Neutrophil (primary cell): ENCODE data around the gene ITPK1.

ENCODE experiments used
- H3K27ac ChIP-seq: fragments of 200-600 bp; sonication (generic); 2 replicates; pipeline ENCODE4 v1.5.1; 2016; ENCODE audit warnings: mild to moderate bottlenecking, moderate library complexity
- H3K27me3 ChIP-seq: fragments of 200-600 bp; sonication (generic); 2 replicates; pipeline ENCODE4 v1.6.0; 2016; ENCODE audit warnings: mild to moderate bottlenecking
- H3K36me3 ChIP-seq: fragments of 200-600 bp; sonication (generic); 2 replicates; pipeline ENCODE4 v1.5.1; 2017
- H3K4me1 ChIP-seq, 2 experiments: fragments of 200-600 bp in 1 of 2; sonication (generic) in 1 of 2; 1 replicate in 1 of 2; 2 replicates in 1 of 2; pipeline versions ENCODE4 v1.5.1 to v1.6.1; 2013 to 2016; ENCODE audit warnings: low read depth in 1 of 2, low read length in 1 of 2, mild to moderate bottlenecking in 1 of 2, moderate library complexity in 1 of 2; ENCODE audit not compliant: control insufficient read depth in 1 of 2, insufficient read depth in 1 of 2
- H3K4me3 ChIP-seq, 2 experiments: fragments of 200-600 bp in 1 of 2; sonication (generic) in 1 of 2; 1 replicate in 1 of 2; 2 replicates in 1 of 2; pipeline ENCODE4 v1.5.1; 2013 to 2016; ENCODE audit warnings: low read depth in 1 of 2, low read length in 1 of 2, mild to moderate bottlenecking in 1 of 2, moderate library complexity in 1 of 2
- H3K9me3 ChIP-seq: fragments of 200-600 bp; sonication (generic); 2 replicates; pipeline ENCODE4 v1.5.1; 2016
- TF ChIP-seq, protein P1 (sequence below): fragments of 200-600 bp; sonication (generic); IDR thresholded peaks from 2 replicates; pipeline ENCODE4 v1.5.1; 2016; ENCODE audit warnings: antibody characterized with exemption

The ITPK1 gene

DNA sequence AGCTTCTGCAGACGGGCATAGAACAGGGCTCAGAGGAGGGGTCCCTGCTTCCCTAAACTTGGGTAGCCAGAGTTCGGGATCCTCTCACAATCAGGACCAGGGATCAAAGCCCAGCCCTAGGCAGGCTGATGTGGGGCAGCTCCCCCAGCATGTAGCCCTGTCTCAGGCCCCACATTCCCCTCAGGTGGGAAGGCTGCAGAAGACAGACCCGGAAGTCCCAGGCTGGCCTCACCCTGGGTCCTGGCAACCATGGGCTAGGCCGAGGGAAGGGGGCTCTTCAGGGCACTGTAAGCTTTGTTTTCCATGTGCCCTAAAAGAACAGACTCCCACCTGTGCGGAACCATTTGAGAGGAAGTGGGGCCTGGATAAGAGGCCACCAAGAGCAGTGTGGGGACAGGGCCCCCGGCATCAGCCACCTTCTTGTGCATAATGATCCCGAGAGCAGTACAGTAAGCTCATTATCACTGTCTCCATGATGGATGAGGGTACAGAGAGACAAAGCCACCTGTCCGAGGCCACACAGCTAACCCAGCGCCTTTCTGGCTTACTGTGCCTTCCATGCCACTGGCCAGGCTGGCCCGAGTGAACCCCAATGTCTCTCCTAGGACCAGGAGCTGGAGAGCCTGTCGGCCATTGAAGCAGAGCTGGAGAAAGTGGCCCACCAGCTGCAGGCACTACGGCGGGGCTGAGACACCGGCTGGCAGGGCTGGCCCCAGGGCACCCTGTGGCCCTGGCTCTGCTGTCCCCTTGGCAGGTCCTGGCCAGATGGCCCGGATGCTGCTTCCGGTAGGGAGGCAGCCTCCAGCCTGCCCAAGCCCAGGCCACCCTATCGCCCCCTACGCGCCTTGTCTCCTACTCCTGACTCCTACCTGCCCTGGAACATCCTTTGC lies 181.3 kb downstream of the ITPK1 start:
- no peaks in the 10 kb centered on the region for H3K27me3 ChIP-seq
- TF ChIP-seq, protein P1, sequence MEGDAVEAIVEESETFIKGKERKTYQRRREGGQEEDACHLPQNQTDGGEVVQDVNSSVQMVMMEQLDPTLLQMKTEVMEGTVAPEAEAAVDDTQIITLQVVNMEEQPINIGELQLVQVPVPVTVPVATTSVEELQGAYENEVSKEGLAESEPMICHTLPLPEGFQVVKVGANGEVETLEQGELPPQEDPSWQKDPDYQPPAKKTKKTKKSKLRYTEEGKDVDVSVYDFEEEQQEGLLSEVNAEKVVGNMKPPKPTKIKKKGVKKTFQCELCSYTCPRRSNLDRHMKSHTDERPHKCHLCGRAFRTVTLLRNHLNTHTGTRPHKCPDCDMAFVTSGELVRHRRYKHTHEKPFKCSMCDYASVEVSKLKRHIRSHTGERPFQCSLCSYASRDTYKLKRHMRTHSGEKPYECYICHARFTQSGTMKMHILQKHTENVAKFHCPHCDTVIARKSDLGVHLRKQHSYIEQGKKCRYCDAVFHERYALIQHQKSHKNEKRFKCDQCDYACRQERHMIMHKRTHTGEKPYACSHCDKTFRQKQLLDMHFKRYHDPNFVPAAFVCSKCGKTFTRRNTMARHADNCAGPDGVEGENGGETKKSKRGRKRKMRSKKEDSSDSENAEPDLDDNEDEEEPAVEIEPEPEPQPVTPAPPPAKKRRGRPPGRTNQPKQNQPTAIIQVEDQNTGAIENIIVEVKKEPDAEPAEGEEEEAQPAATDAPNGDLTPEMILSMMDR: no peak
- H3K4me3 ChIP-seq: no peak overlapping the region
- H3K36me3 ChIP-seq: peaks cover 42% of the 10 kb centered on the region
- H3K9me3 ChIP-seq: no peaks in the 10 kb centered on the region
- peaks cover 0 to under 1% of the 10 kb centered on the region in 2 experiments for H3K4me1 ChIP-seq
- H3K27ac ChIP-seq: no peak overlapping the region

DNA sequence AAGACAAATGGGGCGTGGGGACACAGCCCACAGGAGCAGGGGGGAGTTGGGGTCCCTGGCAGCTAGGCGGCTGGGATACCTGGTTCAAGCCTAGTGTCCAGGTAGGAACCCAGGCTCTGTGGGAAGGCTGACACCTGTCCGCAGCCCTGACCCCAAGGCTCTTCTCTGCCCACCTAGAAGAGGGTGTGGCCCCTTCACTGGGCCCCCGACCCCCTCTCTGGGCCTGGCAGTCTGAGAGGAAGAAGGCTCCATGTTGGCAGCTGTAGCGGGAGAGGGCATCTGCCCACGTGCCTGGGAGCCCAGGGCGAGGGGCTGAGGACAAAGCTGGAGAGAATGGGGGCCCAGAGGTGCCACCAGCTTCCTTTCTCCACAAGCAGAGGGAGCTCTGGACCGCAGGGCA lies 182.2 kb downstream of the ITPK1 start:
- no peak overlapping the region for H3K27ac ChIP-seq
- H3K4me1 ChIP-seq: no peaks in the 10 kb centered on the region
- peaks cover 32% of the 10 kb centered on the region for H3K36me3 ChIP-seq
- TF ChIP-seq, protein P1: no peak
- no peak overlapping the region for H3K4me3 ChIP-seq
- no peaks in the 10 kb centered on the region for H3K27me3 ChIP-seq
- H3K9me3 ChIP-seq: no peaks in the 10 kb centered on the region

DNA sequence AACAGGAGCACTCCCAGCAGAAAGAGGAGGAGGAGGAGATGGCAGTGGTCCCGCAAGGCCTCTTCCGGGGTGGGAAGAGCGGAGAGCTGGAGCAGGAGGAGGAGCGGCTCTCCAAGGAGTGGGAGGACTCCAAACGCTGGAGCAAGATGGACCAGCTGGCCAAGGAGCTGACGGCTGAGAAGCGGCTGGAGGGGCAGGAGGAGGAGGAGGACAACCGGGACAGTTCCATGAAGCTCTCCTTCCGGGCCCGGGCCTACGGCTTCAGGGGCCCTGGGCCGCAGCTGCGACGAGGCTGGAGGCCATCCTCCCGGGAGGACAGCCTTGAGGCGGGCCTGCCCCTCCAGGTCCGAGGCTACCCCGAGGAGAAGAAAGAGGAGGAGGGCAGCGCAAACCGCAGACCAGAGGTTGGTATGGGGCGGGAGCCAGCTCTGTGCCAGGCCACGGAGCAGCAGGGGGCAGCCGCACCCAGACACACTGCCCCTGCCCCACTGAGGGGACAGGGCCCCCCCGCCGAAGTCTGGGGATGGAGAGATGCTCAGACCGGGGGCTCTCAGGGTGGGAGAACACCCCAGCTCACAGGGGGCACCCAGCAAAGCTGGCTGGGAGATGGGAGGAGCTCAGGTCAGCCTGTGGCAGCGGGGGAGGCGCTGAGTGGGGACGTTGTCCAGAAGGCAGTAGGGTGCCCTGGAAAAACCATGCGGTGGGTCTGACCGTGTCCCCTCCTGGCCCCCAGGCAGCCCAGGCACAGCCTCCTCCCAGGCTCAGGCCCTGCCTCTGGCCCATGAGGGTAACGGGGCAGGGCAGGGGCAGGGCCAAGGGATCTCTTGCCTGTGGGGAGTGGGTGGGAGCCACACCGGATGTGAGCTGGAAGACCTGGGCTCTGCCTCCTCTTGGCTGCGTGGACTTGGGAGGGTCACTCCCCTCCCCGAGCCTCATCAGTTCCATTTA lies 183.0 kb downstream of the ITPK1 start:
- Histone ChIP-seq H3K4me3 (no peak overlapping the region), H3K27ac (no peak overlapping the region), H3K27me3 (no peaks in the 10 kb centered on the region), H3K9me3 (no peaks in the 10 kb centered on the region), H3K36me3 (peaks cover 24% of the 10 kb centered on the region), H3K4me1 (no peaks in the 10 kb centered on the region)
- TF ChIP-seq, protein P1: no peak

DNA sequence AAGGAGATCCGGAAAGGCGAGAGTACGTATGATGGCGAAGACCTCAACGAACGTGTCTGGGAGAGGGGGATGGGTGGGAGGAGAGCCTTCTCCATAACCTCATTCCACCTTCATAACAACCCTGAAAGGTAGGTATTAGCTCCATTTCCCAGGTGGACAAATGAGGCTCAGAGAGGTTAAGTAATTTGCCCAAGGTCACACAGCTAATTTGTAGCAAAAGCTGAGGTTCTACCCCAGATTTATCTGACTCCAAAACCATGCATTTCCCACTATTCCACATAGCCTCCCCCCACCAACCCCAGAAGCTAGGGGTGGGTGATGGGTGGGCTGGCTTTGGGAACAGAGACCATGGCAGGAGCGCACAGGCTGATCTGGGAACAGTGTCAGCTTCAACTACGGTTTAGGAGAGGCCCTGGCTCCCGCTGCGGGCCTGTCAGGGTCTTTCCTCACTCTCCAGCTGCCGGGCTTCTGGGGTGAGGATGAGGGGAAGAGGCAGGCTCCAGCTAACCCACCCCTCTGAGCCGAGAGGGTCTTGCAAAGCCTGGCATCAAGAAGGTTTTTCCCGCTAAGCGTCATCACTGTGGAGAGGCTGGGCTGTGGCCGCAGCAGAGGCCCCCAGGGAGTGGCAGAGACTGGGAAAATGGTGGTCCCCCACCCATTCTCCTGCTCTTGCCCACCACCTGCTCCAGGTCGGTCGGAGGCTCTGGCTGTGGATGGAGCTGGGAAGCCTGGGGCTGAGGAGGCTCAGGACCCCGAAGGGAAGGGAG lies 183.9 kb downstream of the ITPK1 start:
- Histone ChIP-seq H3K4me3 (no peak overlapping the region), H3K27me3 (no peaks in the 10 kb centered on the region), H3K4me1 (no peaks in the 10 kb centered on the region), H3K36me3 (peaks cover 16% of the 10 kb centered on the region), H3K9me3 (no peaks in the 10 kb centered on the region), H3K27ac (no peak overlapping the region)
- TF ChIP-seq, protein P1: no peak
